OCI-LY1 (cell line): ENCODE results near the gene ASRGL1.

Source experiments
- H2AFZ ChIP-seq: fragments of 200-600 bp; sonication (generic), shearing (Covaris generic); 2 replicates; pipeline ENCODE4 v1.6.0; 2014; ENCODE audit warnings: antibody characterized with exemption, mild to moderate bottlenecking, low read length
- H3F3A ChIP-seq: fragments of 200-600 bp; sonication (generic), shearing (Covaris generic); 2 replicates; pipeline ENCODE4 v1.6.0; 2014; ENCODE audit warnings: mild to moderate bottlenecking, antibody characterized with exemption, low read length, moderate library complexity; ENCODE audit not compliant: insufficient read depth
- H3K27ac ChIP-seq: fragments of 200-600 bp; sonication (generic); 2 replicates; pipeline ENCODE4 v1.5.1; 2014; ENCODE audit warnings: low read length, mixed run types, mild to moderate bottlenecking, low read depth; ENCODE audit not compliant: poor library complexity, severe bottlenecking
- H3K27me3 ChIP-seq: fragments of 200-600 bp; sonication (generic); 2 replicates; pipeline ENCODE4 v1.6.0; 2014; ENCODE audit warnings: antibody characterized with exemption, mild to moderate bottlenecking, low read length, moderate library complexity; ENCODE audit not compliant: insufficient read depth
- H3K36me3 ChIP-seq: fragments of 200-600 bp; sonication (generic); 2 replicates; pipeline ENCODE4 v1.6.1; 2014; ENCODE audit warnings: mild to moderate bottlenecking, antibody characterized with exemption, low read length, moderate library complexity, mixed read lengths; ENCODE audit not compliant: insufficient read depth
- H3K4me1 ChIP-seq: fragments of 200-600 bp; sonication (generic); 2 replicates; pipeline ENCODE4 v1.5.1; 2014; ENCODE audit warnings: mild to moderate bottlenecking, low read length, moderate library complexity; ENCODE audit not compliant: insufficient read depth, severe bottlenecking
- H3K4me2 ChIP-seq: fragments of 200-600 bp; sonication (generic), shearing (Covaris generic); 2 replicates; pipeline ENCODE4 v1.6.1; 2014; ENCODE audit warnings: low read length
- H3K4me3 ChIP-seq: fragments of 200-600 bp; sonication (generic); 2 replicates; pipeline ENCODE4 v1.5.1; 2014; ENCODE audit warnings: low read length, low read depth, mild to moderate bottlenecking, mixed read lengths; ENCODE audit not compliant: poor library complexity, severe bottlenecking
- H3K79me2 ChIP-seq: fragments of 200-600 bp; shearing (Covaris generic); 2 replicates; pipeline ENCODE4 v1.6.1; 2016; ENCODE audit warnings: mixed run types, low read length, mixed read lengths; ENCODE audit not compliant: insufficient read depth
- H3K9ac ChIP-seq: fragments of 200-600 bp; sonication (generic), shearing (Covaris generic); 2 replicates; pipeline ENCODE4 v1.6.1; 2014; ENCODE audit warnings: mild to moderate bottlenecking, low read length, mixed read lengths
- H3K9me2 ChIP-seq: fragments of 200-600 bp; sonication (generic), shearing (Covaris generic); 2 replicates; pipeline ENCODE4 v1.6.1; 2014; ENCODE audit warnings: low read depth, mild to moderate bottlenecking, low read length, mixed read lengths
- H3K9me3 ChIP-seq: fragments of 200-600 bp; shearing (Covaris generic); 2 replicates; pipeline ENCODE4 v1.6.1; 2014; ENCODE audit warnings: low read length, mixed read lengths
- H4K20me1 ChIP-seq: fragments of 200-600 bp; sonication (generic), shearing (Covaris generic); 2 replicates; pipeline ENCODE4 v1.6.0; 2016; ENCODE audit warnings: mild to moderate bottlenecking, low read length; ENCODE audit not compliant: insufficient read depth
- EZH2 ChIP-seq: fragments of 200-600 bp; sonication (generic), shearing (Covaris generic); IDR thresholded peaks from 2 replicates; pipeline ENCODE4 v1.8.0; 2017; ENCODE audit warnings: borderline replicate concordance, mixed run types, mild to moderate bottlenecking, antibody characterized with exemption, low read length, moderate library complexity, mixed read lengths
- TF ChIP-seq, protein P1 (sequence below): fragments of 200-600 bp; sonication (generic), shearing (Covaris generic); IDR thresholded peaks from 2 replicates; pipeline ENCODE4 v1.5.1; 2017; ENCODE audit warnings: mild to moderate bottlenecking, antibody characterized with exemption, low read length, moderate library complexity, mixed read lengths

Gene ASRGL1

DNA sequence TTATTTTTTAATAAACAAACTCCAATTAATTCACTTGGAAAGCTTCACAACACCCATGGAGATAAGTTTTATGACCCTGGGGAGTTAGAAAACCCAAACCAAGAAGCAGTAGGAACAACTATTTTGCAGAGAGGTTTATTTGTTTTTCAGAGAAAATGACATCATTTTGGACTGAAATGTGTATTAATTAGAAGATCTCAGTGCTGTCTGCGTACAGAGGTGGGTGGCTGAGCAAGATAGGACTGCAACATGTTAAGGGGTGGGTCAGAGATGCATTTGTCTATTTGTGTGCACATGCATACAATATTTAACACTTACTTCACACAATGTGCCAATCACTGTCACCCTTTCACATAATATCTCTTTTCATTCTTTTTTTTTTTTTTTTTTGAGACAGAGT is 82.7 kb downstream of the ASRGL1 start:
- Histone ChIP-seq H3K27ac (no peak overlapping the region), H3F3A (no peaks in the 10 kb centered on the region), H3K4me1 (no peaks in the 10 kb centered on the region), H3K9me3 (no peaks in the 10 kb centered on the region), H3K4me2 (no peak overlapping the region), H4K20me1 (no peaks in the 10 kb centered on the region), H3K27me3 (0 out of 2 replicates have a peak, but pooled peaks cover 13% of the 10 kb centered on the region), H2AFZ (no peak overlapping the region), H3K79me2 (no peaks in the 10 kb centered on the region), H3K9me2 (no peaks in the 10 kb centered on the region), H3K9ac (no peak overlapping the region), H3K36me3 (no peaks in the 10 kb centered on the region), H3K4me3 (no peak overlapping the region)
- TF ChIP-seq, protein P1, sequence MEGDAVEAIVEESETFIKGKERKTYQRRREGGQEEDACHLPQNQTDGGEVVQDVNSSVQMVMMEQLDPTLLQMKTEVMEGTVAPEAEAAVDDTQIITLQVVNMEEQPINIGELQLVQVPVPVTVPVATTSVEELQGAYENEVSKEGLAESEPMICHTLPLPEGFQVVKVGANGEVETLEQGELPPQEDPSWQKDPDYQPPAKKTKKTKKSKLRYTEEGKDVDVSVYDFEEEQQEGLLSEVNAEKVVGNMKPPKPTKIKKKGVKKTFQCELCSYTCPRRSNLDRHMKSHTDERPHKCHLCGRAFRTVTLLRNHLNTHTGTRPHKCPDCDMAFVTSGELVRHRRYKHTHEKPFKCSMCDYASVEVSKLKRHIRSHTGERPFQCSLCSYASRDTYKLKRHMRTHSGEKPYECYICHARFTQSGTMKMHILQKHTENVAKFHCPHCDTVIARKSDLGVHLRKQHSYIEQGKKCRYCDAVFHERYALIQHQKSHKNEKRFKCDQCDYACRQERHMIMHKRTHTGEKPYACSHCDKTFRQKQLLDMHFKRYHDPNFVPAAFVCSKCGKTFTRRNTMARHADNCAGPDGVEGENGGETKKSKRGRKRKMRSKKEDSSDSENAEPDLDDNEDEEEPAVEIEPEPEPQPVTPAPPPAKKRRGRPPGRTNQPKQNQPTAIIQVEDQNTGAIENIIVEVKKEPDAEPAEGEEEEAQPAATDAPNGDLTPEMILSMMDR: no peak
- no peak for TF ChIP-seq EZH2

DNA sequence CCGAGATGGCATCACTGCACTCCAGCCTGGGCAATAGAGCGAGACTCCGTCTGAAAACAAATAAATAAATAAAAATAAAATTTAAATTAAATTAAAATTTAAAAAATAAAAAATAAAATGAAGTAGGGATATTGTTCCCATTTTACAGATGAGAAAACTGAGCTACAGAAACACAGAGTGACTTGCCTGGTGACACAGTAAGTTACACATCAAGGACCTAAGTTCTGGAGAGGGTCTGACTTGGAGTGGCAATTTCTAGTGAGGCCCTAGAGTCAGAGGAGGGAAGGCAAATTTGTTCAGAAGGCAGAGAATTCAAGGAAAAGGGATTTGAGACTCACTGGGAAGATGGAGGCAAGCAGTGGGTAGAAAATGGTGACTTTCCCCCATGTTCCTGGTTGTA is 83.6 kb downstream of the ASRGL1 start:
- Histone ChIP-seq H3K9me3 (no peaks in the 10 kb centered on the region), H3K9ac (no peak overlapping the region), H3K9me2 (no peaks in the 10 kb centered on the region), H3K4me3 (no peak overlapping the region), H3K27ac (no peak overlapping the region), H3K36me3 (no peaks in the 10 kb centered on the region), H2AFZ (no peak overlapping the region), H3K4me1 (no peaks in the 10 kb centered on the region), H3K79me2 (no peaks in the 10 kb centered on the region), H3F3A (no peaks in the 10 kb centered on the region), H3K4me2 (no peak overlapping the region), H3K27me3 (0 out of 2 replicates have a peak, but pooled peaks cover 13% of the 10 kb centered on the region), H4K20me1 (no peaks in the 10 kb centered on the region)
- no peak for TF ChIP-seq EZH2
- TF ChIP-seq, protein P1: no peak

DNA sequence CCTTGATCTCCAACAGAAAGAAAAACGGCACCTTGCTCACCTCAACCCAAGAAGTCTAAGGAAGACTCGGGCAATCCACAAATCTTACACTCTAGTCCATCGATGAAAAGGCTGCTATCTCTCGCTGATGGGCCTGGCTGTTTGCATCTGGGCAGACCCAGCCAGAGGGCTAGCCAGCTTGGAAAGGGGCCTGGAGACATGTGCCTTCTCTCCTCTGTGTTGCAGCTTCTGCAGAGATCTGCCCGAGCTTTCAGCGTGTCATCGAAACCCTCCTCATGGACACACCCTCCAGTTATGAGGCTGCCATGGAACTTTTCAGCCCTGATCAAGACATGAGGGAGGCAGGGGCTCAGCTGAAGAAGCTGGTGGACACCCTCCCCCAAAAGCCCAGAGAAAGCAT is 84.7 kb downstream of the ASRGL1 start:
- H3K4me1 ChIP-seq: no peaks in the 10 kb centered on the region
- no peak for TF ChIP-seq EZH2
- TF ChIP-seq, protein P1: no peak
- no peaks in the 10 kb centered on the region for H4K20me1 ChIP-seq
- H3K79me2 ChIP-seq: no peaks in the 10 kb centered on the region
- no peak overlapping the region for H2AFZ ChIP-seq
- H3K9me3 ChIP-seq: no peaks in the 10 kb centered on the region
- H3K9ac ChIP-seq: no peak overlapping the region
- H3K4me3 ChIP-seq: no peak overlapping the region
- H3K9me2 ChIP-seq: no peaks in the 10 kb centered on the region
- H3K36me3 ChIP-seq: no peaks in the 10 kb centered on the region
- H3K27ac ChIP-seq: no peak overlapping the region
- no peak overlapping the region for H3K4me2 ChIP-seq
- 0 out of 2 replicates have a peak, but pooled peaks cover 9% of the 10 kb centered on the region for H3K27me3 ChIP-seq
- no peaks in the 10 kb centered on the region for H3F3A ChIP-seq
